Neural progenitor cell (in vitro differentiated cells): ENCODE measurements around the gene ATAT1. TPM values are rescaled to one million over a fixed set of nuclear protein-coding genes. Genes with fewer than 3 reads are reported as not detected.
A peak's percentile ranks its signal among the peaks of the same experiment; 100 is the strongest.

ENCODE experiments used
- DNase-seq: peaks from one replicate; pipeline ENCODE4 v3.0.0-alpha.2; 2016; ENCODE audit warnings: low spot score
- H2AFZ ChIP-seq: fragments of 200-600 bp; sonication (generic); replicated peaks from 2 replicates; pipeline ENCODE4 v1.6.1; 2016; ENCODE audit warnings: antibody characterized with exemption
- H3F3A ChIP-seq: fragments of 200-600 bp; sonication (generic); 2 replicates; pipeline ENCODE4 v1.6.1; 2016; ENCODE audit warnings: antibody characterized with exemption, low read depth
- H3K27ac ChIP-seq: fragments of 200-600 bp; sonication (generic); 2 replicates; pipeline ENCODE4 v1.5.1; 2016; ENCODE audit warnings: mild to moderate bottlenecking
- H3K27me3 ChIP-seq: fragments of 200-600 bp; sonication (generic); 2 replicates; pipeline ENCODE4 v1.6.1; 2016; ENCODE audit warnings: mild to moderate bottlenecking, moderate library complexity
- H3K36me3 ChIP-seq: fragments of 200-600 bp; sonication (generic); 2 replicates; pipeline ENCODE4 v1.5.1; 2016
- H3K4me1 ChIP-seq: fragments of 200-600 bp; sonication (generic); 2 replicates; pipeline ENCODE4 v1.6.1; 2016; ENCODE audit warnings: mixed run types
- H3K4me2 ChIP-seq: fragments of 200-600 bp; sonication (generic); 2 replicates; pipeline ENCODE4 v1.6.1; 2016
- H3K4me3 ChIP-seq: fragments of 200-600 bp; sonication (generic); 2 replicates; pipeline ENCODE4 v1.5.1; 2016
- H3K79me2 ChIP-seq: fragments of 200-600 bp; sonication (generic); 2 replicates; pipeline ENCODE4 v1.6.1; 2016; ENCODE audit warnings: low read depth
- H3K9ac ChIP-seq: fragments of 200-600 bp; sonication (generic); 2 replicates; pipeline ENCODE4 v1.6.1; 2016
- H3K9me3 ChIP-seq: fragments of 200-600 bp; sonication (generic); 2 replicates; pipeline ENCODE4 v1.5.1; 2016; ENCODE audit warnings: low read depth
- H4K20me1 ChIP-seq: fragments of 200-600 bp; sonication (generic); 2 replicates; pipeline ENCODE4 v1.6.1; 2016; ENCODE audit warnings: low read depth
- H3K27ac Mint-ChIP-seq: 3 replicates; pipeline ENCODE4 v1.8.0; 2021; ENCODE audit warnings: mixed read lengths
- H3K27me3 Mint-ChIP-seq: 2 replicates; pipeline ENCODE4 v1.8.0; 2022; ENCODE audit warnings: low read depth, mild to moderate bottlenecking, inconsistent platforms, moderate library complexity, mixed read lengths; ENCODE audit not compliant: insufficient read depth
- H3K36me3 Mint-ChIP-seq: 3 replicates; pipeline ENCODE4 v1.8.0; 2021; ENCODE audit warnings: mixed read lengths
- H3K4me1 Mint-ChIP-seq: 3 replicates; pipeline ENCODE4 v1.8.0; 2021; ENCODE audit warnings: mixed read lengths
- H3K4me3 Mint-ChIP-seq: 3 replicates; pipeline ENCODE4 v1.8.0; 2021; ENCODE audit warnings: mild to moderate bottlenecking, moderate library complexity, mixed read lengths
- H3K9me3 Mint-ChIP-seq: 3 replicates; pipeline ENCODE4 v1.8.0; 2020; ENCODE audit warnings: mixed read lengths
- CTCF ChIP-seq: fragments of 200-600 bp; sonication (generic); IDR thresholded peaks from 2 replicates; pipeline ENCODE4 v1.5.1; 2017; ENCODE audit warnings: antibody characterized with exemption, mild to moderate bottlenecking
- EZH2 ChIP-seq: fragments of 200-600 bp; sonication (generic); IDR thresholded peaks from 2 replicates; pipeline ENCODE4 v1.6.1; 2017; ENCODE audit warnings: antibody characterized with exemption, mild to moderate bottlenecking, moderate library complexity
- EZH2phosphoT487 ChIP-seq: fragments of 200-600 bp; sonication (generic); IDR thresholded peaks from 2 replicates; pipeline ENCODE4 v1.6.1; 2017; ENCODE audit warnings: antibody characterized with exemption
- total RNA-seq: library from RNA; depleted of rRNA; stranded (reverse); fragments of >200 nt; gene quantifications from 2 replicates; pipeline ENCODE4 v1.2.3, GENCODE V29; 2015; ENCODE audit warnings: low replicate concordance

The ATAT1 gene
- total RNA-seq, 1 donor from 2014 or later: 17.9 TPM

GRCh38 chr6:30611856-30612194 is 14.8 kb upstream of the ATAT1 start:
- H3K9me3 ChIP-seq: no peaks in the 10 kb centered on the region
- no peak overlapping the region for H3K9ac ChIP-seq
- peak overlapping the region; percentile 97 for H3K4me2 ChIP-seq
- H4K20me1 ChIP-seq: peaks cover 71% of the 10 kb centered on the region
- peaks cover 23% of the 10 kb centered on the region for H3K4me1 ChIP-seq
- no peak overlapping the region for H2AFZ ChIP-seq
- Mint-ChIP-seq H3K4me1 (peaks cover 49% of the 10 kb centered on the region), H3K36me3 (peaks cover 41% of the 10 kb centered on the region), H3K27me3 (peaks cover 20% of the 10 kb centered on the region), H3K27ac (peak overlapping the region; percentile 29), H3K9me3 (peaks cover 4% of the 10 kb centered on the region), H3K4me3 (no peak overlapping the region)
- peaks cover 27% of the 10 kb centered on the region for H3K36me3 ChIP-seq
- no peak overlapping the region for H3K4me3 ChIP-seq
- no peaks in the 10 kb centered on the region for H3K27me3 ChIP-seq
- TF ChIP-seq EZH2 (no peak), EZH2phosphoT487 (no peak), CTCF (no peak)
- DNase-seq: no peak
- H3K27ac ChIP-seq: no peak overlapping the region
- H3F3A ChIP-seq: peaks cover 57% of the 10 kb centered on the region
- peaks cover 84% of the 10 kb centered on the region for H3K79me2 ChIP-seq

- Histone ChIP-seq H3F3A (peaks cover 59% of the 10 kb centered on the region), H2AFZ (no peak overlapping the region), H3K79me2 (peaks cover 87% of the 10 kb centered on the region), H4K20me1 (peaks cover 72% of the 10 kb centered on the region), H3K4me2 (peak overlapping the region; percentile 97), H3K4me3 (no peak overlapping the region), H3K9ac (no peak overlapping the region), H3K9me3 (no peaks in the 10 kb centered on the region), H3K27ac (no peak overlapping the region), H3K4me1 (peaks cover 23% of the 10 kb centered on the region), H3K36me3 (peaks cover 24% of the 10 kb centered on the region), H3K27me3 (no peaks in the 10 kb centered on the region)
- Mint-ChIP-seq H3K4me3 (no peak overlapping the region), H3K27me3 (peaks cover 24% of the 10 kb centered on the region), H3K4me1 (peaks cover 49% of the 10 kb centered on the region), H3K36me3 (peaks cover 44% of the 10 kb centered on the region), H3K27ac (no peak overlapping the region), H3K9me3 (peaks cover 7% of the 10 kb centered on the region)
- TF ChIP-seq CTCF (peak; percentile 41), EZH2phosphoT487 (no peak)
- peak; percentile 26 for DNase-seq
Observed at GRCh38 chr6:30612213-30612612, 14.5 kb upstream of the ATAT1 start.

GRCh38 chr6:30612687-30613248 is 13.9 kb upstream of the ATAT1 start:
- TF ChIP-seq EZH2phosphoT487 (no peak), EZH2 (no peak), CTCF (no peak)
- no peak overlapping the region for H3K27ac Mint-ChIP-seq
- H2AFZ ChIP-seq: no peak overlapping the region
- no peak overlapping the region for H3K4me3 ChIP-seq
- H3K4me2 ChIP-seq: peak overlapping the region; percentile 97
- no peak overlapping the region for H3K9ac ChIP-seq
- peaks cover 28% of the 10 kb centered on the region for H3K27me3 Mint-ChIP-seq
- peak overlapping the region; percentile 46 for H3K4me3 Mint-ChIP-seq
- peaks cover 39% of the 10 kb centered on the region for H3K36me3 Mint-ChIP-seq
- H3K27ac ChIP-seq: peak overlapping the region; percentile 100
- H3K36me3 ChIP-seq: peaks cover 24% of the 10 kb centered on the region
- no peaks in the 10 kb centered on the region for H3K27me3 ChIP-seq
- H4K20me1 ChIP-seq: peaks cover 72% of the 10 kb centered on the region
- DNase-seq: peak; percentile 32
- no peaks in the 10 kb centered on the region for H3K9me3 ChIP-seq
- peaks cover 23% of the 10 kb centered on the region for H3K4me1 ChIP-seq
- peaks cover 59% of the 10 kb centered on the region for H3F3A ChIP-seq
- peaks cover 49% of the 10 kb centered on the region for H3K4me1 Mint-ChIP-seq
- peaks cover 7% of the 10 kb centered on the region for H3K9me3 Mint-ChIP-seq
- peaks cover 88% of the 10 kb centered on the region for H3K79me2 ChIP-seq
